NB4 (cell line): ENCODE data around the gene NPHP4.
"Not testable (repeated sequence)": the region's sequence is repeated elsewhere in the genome, so short reads cannot be mapped to it uniquely, and the experiment has no call there.

Experiments
- MYC ChIP-seq: IDR thresholded peaks from 2 replicates; pipeline ENCODE4 v1.6.1; 2011; ENCODE audit warnings: low read depth, low read length
- POLR2A ChIP-seq: IDR thresholded peaks from 2 replicates; pipeline ENCODE4 v1.6.1; 2011; ENCODE audit warnings: mild to moderate bottlenecking; ENCODE audit not compliant: insufficient read length; ENCODE audit errors: extremely low read depth
- TF ChIP-seq, protein P1 (sequence below): IDR thresholded peaks from one replicate; pipeline ENCODE4 v1.5.1; 2012; ENCODE audit warnings: low read depth, low read length
- TF ChIP-seq, protein P2 (sequence below): IDR thresholded peaks from 2 replicates; pipeline ENCODE4 v1.6.1; 2011; ENCODE audit warnings: low read depth, low read length

DNA sequence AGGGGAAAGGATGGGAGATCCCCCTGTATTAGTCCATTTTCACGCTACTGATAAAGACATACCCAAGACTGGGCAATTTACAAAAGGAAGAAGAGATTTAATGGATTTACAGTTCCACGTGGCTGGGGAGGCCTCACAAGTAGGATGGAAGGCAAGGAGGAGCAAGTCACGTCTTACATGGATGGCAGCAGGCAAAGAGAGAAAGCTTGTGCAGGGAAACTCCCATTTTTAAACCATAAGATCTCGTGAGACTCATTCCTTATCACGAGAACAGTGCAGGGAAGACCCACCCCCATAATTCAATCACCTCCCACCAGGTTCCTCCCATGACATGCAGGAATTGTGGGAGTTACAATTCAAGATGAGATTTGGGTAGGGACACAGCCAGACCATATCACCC, 138.4 kb downstream of the NPHP4 start:
- TF ChIP-seq, protein P1, sequence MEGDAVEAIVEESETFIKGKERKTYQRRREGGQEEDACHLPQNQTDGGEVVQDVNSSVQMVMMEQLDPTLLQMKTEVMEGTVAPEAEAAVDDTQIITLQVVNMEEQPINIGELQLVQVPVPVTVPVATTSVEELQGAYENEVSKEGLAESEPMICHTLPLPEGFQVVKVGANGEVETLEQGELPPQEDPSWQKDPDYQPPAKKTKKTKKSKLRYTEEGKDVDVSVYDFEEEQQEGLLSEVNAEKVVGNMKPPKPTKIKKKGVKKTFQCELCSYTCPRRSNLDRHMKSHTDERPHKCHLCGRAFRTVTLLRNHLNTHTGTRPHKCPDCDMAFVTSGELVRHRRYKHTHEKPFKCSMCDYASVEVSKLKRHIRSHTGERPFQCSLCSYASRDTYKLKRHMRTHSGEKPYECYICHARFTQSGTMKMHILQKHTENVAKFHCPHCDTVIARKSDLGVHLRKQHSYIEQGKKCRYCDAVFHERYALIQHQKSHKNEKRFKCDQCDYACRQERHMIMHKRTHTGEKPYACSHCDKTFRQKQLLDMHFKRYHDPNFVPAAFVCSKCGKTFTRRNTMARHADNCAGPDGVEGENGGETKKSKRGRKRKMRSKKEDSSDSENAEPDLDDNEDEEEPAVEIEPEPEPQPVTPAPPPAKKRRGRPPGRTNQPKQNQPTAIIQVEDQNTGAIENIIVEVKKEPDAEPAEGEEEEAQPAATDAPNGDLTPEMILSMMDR: not testable (repeated sequence)
- not testable (repeated sequence) for TF ChIP-seq POLR2A, MYC
- TF ChIP-seq, protein P2, sequence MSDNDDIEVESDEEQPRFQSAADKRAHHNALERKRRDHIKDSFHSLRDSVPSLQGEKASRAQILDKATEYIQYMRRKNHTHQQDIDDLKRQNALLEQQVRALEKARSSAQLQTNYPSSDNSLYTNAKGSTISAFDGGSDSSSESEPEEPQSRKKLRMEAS: not testable (repeated sequence)
